ENCODE data around the gene WFS1. TPM values are rescaled to one million over a fixed set of nuclear protein-coding genes. Genes with fewer than 3 reads are reported as not detected.

Gene WFS1
- total and polyA plus RNA-seq, 2 of the 8 experiments (the other 6 are each of a cell fraction or from before 2014, with no cell fraction given) = 29.1 to 43.1 TPM

- Histone ChIP-seq H2BK120ac (replicated peaks; ENCODE audit: low read depth, low read length) (no peak overlapping the region), H3K27me3 (replicated peaks in 1 of 4; ENCODE audit: control insufficient read depth in 3 of 4, extremely low read depth in 1 of 4, insufficient read depth in 3 of 4, low read length in 3 of 4) (no peaks in the 10 kb centered on the region), H3K4me1 (replicated peaks in 1 of 4; ENCODE audit: control insufficient read depth in 3 of 4, insufficient read depth in 4 of 4, low read length in 3 of 4) (peaks cover 0 to 8% (median 4%) of the 10 kb centered on the region in 4 experiments; a peak in 5 of 7 replicates), H3K9ac (replicated peaks in 1 of 4; ENCODE audit: extremely low read depth in 1 of 4, low read depth in 3 of 4, low read length in 3 of 4) (no peak overlapping the region), H4K91ac (replicated peaks; ENCODE audit: insufficient read length, low read length) (no peak overlapping the region), H3K18ac (ENCODE audit: extremely low read depth, low read length) (no peak overlapping the region), H3K4ac (replicated peaks; ENCODE audit: insufficient read length, low read depth, low read length) (no peak overlapping the region), H4K5ac (ENCODE audit: insufficient read length, low read depth, low read length) (no peak overlapping the region), H3K4me3 (ENCODE audit: extremely low read depth in 1 of 4, insufficient read depth in 2 of 4, low read depth in 3 of 4, low read length in 4 of 4) (no peak overlapping the region), H3K79me2 (ENCODE audit: control insufficient read depth in 1 of 2, insufficient read depth in 2 of 2, low read length in 2 of 2) (peaks cover 0 to 6% of the 10 kb centered on the region in 2 experiments; a peak in 1 of 4 replicates), H2AK5ac (ENCODE audit: low read depth, low read length) (no peak overlapping the region), H3K4me2 (ENCODE audit: insufficient read depth in 1 of 2, low read depth in 2 of 2, low read length in 2 of 2) (no peak overlapping the region), H2AFZ (ENCODE audit: low read length) (no peak overlapping the region), H3K23me2 (ENCODE audit: low read depth, low read length) (no peaks in the 10 kb centered on the region), H3K56ac (replicated peaks; ENCODE audit: insufficient read length, low read depth, low read length) (no peak overlapping the region), H4K20me1 (replicated peaks in 1 of 2; ENCODE audit: control insufficient read depth in 1 of 2, insufficient read depth in 2 of 2, low read length in 2 of 2) (peaks cover 0 to 22% of the 10 kb centered on the region in 2 experiments), H3K27ac (ENCODE audit: low read depth, low read length) (no peak overlapping the region), H2BK20ac (ENCODE audit: low read length) (no peak overlapping the region), H2BK15ac (ENCODE audit: low read length) (no peak overlapping the region), H2BK5ac (ENCODE audit: low read depth, low read length) (no peak overlapping the region), H2BK12ac (ENCODE audit: low read depth, low read length) (no peak overlapping the region), H4K8ac (ENCODE audit: extremely low read depth, insufficient read depth, low read length) (0 out of 2 replicates have a peak overlapping the region, but pooled peaks have one; percentile 5), H3K14ac (ENCODE audit: insufficient read length) (no peak overlapping the region), H3K79me1 (ENCODE audit: low read depth, low read length) (no peaks in the 10 kb centered on the region; the same call in 1 of the 2 replicates), H3K36me3 (ENCODE audit: control insufficient read depth in 2 of 4, insufficient read depth in 4 of 4, low read length in 3 of 4) (peaks cover 2 to 5% (median 3%) of the 10 kb centered on the region in 4 experiments; a peak in 3 of 8 replicates), H3K9me3 (ENCODE audit: insufficient read depth in 2 of 2, low read depth in 1 of 2, low read length in 1 of 2) (no peaks in the 10 kb centered on the region), H3K23ac (ENCODE audit: insufficient read length) (no peak overlapping the region)
- whole genome bisulfite sequencing, 2 experiments (ENCODE audit: extremely low coverage in 1 of 2, insufficient coverage in 1 of 2, insufficient read length in 1 of 2, insufficient replicate concordance in 2 of 2, low coverage in 1 of 2, low lambda C conversion rate in 2 of 2, missing lambda C conversion rate in 1 of 2) = 92% methylated on average over 21 of the region's 21 CpGs; no CpG with 5 or more reads in 1 of the 2 experiments
- TF ChIP-seq GTF2F1 (IDR thresholded peaks at IDR 0.05; ENCODE audit: borderline replicate concordance, low read depth, low read length) = no peak
- no peak for TF ChIP-seq TAF7 (optimal IDR thresholded peaks at IDR 0.05; ENCODE audit: borderline replicate concordance, low read depth, low read length)
- no peak for TF ChIP-seq POLR2AphosphoS5 (IDR thresholded peaks at IDR 0.05; ENCODE audit: low read depth, low read length)
- TF ChIP-seq GABPA (IDR thresholded peaks at IDR 0.05; ENCODE audit: borderline replicate concordance, insufficient read depth, low read length) = no peak
- TF ChIP-seq HDAC6 (IDR thresholded peaks at IDR 0.05; ENCODE audit: low read depth, low read length) = no peak
- TF ChIP-seq ATF3 (IDR thresholded peaks at IDR 0.05; ENCODE audit: insufficient read depth, low read depth, low read length) = no peak
- no peak for TF ChIP-seq NANOG (IDR thresholded peaks at IDR 0.05; ENCODE audit: insufficient read depth, low read depth, low read length, poor library complexity, severe bottlenecking)
- TF ChIP-seq SP2 (IDR thresholded peaks at IDR 0.05; ENCODE audit: low read length) = no peak
- no peak for TF ChIP-seq NRF1 (IDR thresholded peaks at IDR 0.05; ENCODE audit: low read depth, low read length)
- no peak for TF ChIP-seq SIN3A (conservative IDR thresholded peaks at IDR 0.05 in 1 of 2, IDR thresholded peaks at IDR 0.05 in 1 of 2; ENCODE audit: low read depth in 1 of 2, low read length in 2 of 2)
- no peak for DNase-seq (ENCODE audit: low read depth in 1 of 2, low spot score in 2 of 2)
- no peak for FAIRE-seq
- CTCF ChIA-PET (ENCODE audit: partially characterized antibody) = interaction anchor here (17.6 to 37.7 kb wide), 2 partner anchors 23 to 48 kb away, joined by 263 to 908 read pairs; no protein-coding TSS in a partner anchor
- POLR2A ChIA-PET (ENCODE audit: partially characterized antibody) = no interaction called here
Measured at GRCh38 chr4:6277935-6278800, 8.5 kb downstream of the WFS1 start.
